ENCODE data around the gene ZNF550.

- no peak for TF ChIP-seq CTCF (IDR thresholded peaks at IDR 0.05; ENCODE audit: low read depth, low read length, poor library complexity, severe bottlenecking)
- TF ChIP-seq EZH2phosphoT487 (IDR thresholded peaks at IDR 0.05; ENCODE audit: borderline replicate concordance, low read length), result no peak
Measured at GRCh38 chr19:57576661-57577060, 17.0 kb upstream of the ZNF550 start.

Measured in DOHH2 (cell line).